Lung (tissue), 12 donors: Measurements from ENCODE around the gene TTC7B. TPM values are rescaled to one million over a fixed set of nuclear protein-coding genes. Genes with fewer than 3 reads are reported as not detected.

Experiments
- ATAC-seq: fragments of 200-7000 bp; cut with Tn5 transposase; one replicate; pipeline ENCODE4 v1.9.1; 2020; ENCODE audit warnings: moderate number of reproducible peaks; ENCODE audit not compliant: insufficient read depth, low FRiP score
- DNase-seq, 3 donors: peaks; one replicate each; pipeline ENCODE4 v3.0.0-alpha.2; 2013 to 2017
- H3K27ac ChIP-seq, 2 donors: one replicate each; pipeline ENCODE4 v1.5.1; 2013; ENCODE audit warnings: mild to moderate bottlenecking in 2 of 2, moderate library complexity in 2 of 2, control low read depth in 1 of 2, inconsistent platforms in 1 of 2, low read depth in 1 of 2, low read length in 1 of 2
- H3K27me3 ChIP-seq, 3 donors: one replicate each; pipeline ENCODE4 v1.5.1; 2013; ENCODE audit warnings: low read length in 2 of 3; ENCODE audit not compliant: control insufficient read depth in 3 of 3, insufficient read depth in 3 of 3
- H3K36me3 ChIP-seq, 4 donors: one replicate each; pipeline ENCODE4 v1.5.1; 2013; ENCODE audit warnings: low read length in 4 of 4, mild to moderate bottlenecking in 1 of 4, moderate library complexity in 1 of 4; ENCODE audit not compliant: control insufficient read depth in 4 of 4, insufficient read depth in 4 of 4
- H3K4me1 ChIP-seq, 5 donors: one replicate each; pipeline ENCODE4 v1.5.1; 2013; ENCODE audit warnings: low read length in 5 of 5, mild to moderate bottlenecking in 2 of 5, moderate library complexity in 1 of 5; ENCODE audit not compliant: control insufficient read depth in 5 of 5, insufficient read depth in 5 of 5
- H3K4me3 ChIP-seq: one replicate; pipeline ENCODE4 v1.5.1; 2013; ENCODE audit warnings: mild to moderate bottlenecking, control low read depth, moderate library complexity
- H3K9ac ChIP-seq, 2 donors: one replicate each; pipeline ENCODE4 v1.5.1; 2013; ENCODE audit warnings: low read length in 2 of 2, control low read depth in 1 of 2; ENCODE audit not compliant: insufficient read depth in 1 of 2
- H3K9me3 ChIP-seq, 4 donors: one replicate each; pipeline ENCODE4 v1.5.1; 2013; ENCODE audit warnings: low read length in 3 of 4, mild to moderate bottlenecking in 1 of 4, moderate library complexity in 1 of 4; ENCODE audit not compliant: control insufficient read depth in 4 of 4, insufficient read depth in 3 of 4
- WGBS, 2 donors: extraction: QIAGEN DNeasy Blood & Tissue Kit; methylation state at CpG; one replicate each; pipeline ENCODE4 v1.1.7; 2013; 5-methylcytosine and 5-hydroxymethylcytosine counted together
- polyA plus RNA-seq, 2 donors: library from polyadenylated mRNA; stranded (reverse); fragments of 200-250 nt; gene quantifications; one replicate each; pipeline ENCODE4 v1.2.1, GENCODE V29; 2013
- total RNA-seq, 2 donors: library from RNA; depleted of rRNA in 1 of 2; stranded (reverse); fragments of >200 nt in 1 of 2; gene quantifications; one replicate each; pipeline ENCODE4 v1.2.1, GENCODE V29; 2014 to 2021
- TF ChIP-seq, protein P1 (sequence below): IDR thresholded peaks from 2 replicates; pipeline ENCODE4 v1.5.1; 2012; ENCODE audit warnings: mild to moderate bottlenecking; ENCODE audit errors: control extremely low read depth, extremely low read depth
- donor health status: control.
- donor health status: control.
- donor health status: Bipolar disorder and iron deficiency.
- donor health status: healthy.
- donor health status: DM: yes; HTN: yes; CAD: no.

Gene TTC7B
- total and polyA plus RNA-seq, 4 donors: 11.0 to 39.6 (median 23.0) TPM

DNA sequence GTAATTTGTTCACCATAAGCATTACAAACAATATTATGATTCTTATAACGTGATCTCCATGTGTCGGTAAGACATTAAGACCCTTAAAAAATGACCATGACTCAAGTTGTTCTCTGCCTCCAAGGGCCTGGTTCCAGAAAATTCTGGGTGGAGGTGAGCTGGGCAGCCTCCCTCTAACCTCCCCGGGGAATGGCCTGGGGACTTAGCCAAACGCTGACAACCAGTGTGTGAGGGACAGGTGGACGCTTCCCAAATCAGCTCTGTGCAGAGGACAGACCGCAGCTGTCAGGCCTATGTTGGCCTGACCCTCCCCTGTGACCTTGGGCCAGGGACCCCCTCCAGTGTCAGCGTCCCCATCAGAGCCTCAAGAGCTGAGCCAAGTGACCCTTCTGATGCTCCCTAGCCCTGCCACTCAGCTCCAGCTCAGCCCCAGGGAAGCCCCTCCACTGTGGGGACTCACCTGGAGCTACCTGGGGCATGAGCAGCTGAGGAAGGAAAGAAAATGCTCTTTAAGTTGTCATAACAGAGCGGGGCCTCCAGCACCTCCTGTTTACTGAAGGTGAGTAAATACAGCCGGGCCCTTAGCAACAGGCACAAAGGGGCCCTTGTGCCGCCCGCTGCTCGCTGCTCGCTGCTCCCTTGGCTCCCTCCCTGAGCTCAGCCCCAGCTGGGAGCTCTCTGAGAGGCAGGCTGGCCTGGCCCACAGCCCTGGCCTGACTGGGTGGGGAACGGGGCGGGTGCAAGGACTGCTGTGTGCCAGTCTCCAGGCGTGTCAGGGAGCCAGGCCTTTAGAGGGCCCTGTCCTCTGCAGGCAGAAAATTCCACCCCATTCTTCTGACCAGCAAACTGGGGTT is 302.8 kb downstream of the TTC7B start:
- peak overlapping the region; percentile 60 to 77 for H3K9ac ChIP-seq
- H3K27ac ChIP-seq: peak overlapping the region in 1 of 2 donors; percentile 13
- H3K36me3 ChIP-seq: no peaks in the 10 kb centered on the region
- WGBS, 2 donors: 53 to 76% methylated on average over 16 of the region's 16 CpGs
- TF ChIP-seq, protein P1, sequence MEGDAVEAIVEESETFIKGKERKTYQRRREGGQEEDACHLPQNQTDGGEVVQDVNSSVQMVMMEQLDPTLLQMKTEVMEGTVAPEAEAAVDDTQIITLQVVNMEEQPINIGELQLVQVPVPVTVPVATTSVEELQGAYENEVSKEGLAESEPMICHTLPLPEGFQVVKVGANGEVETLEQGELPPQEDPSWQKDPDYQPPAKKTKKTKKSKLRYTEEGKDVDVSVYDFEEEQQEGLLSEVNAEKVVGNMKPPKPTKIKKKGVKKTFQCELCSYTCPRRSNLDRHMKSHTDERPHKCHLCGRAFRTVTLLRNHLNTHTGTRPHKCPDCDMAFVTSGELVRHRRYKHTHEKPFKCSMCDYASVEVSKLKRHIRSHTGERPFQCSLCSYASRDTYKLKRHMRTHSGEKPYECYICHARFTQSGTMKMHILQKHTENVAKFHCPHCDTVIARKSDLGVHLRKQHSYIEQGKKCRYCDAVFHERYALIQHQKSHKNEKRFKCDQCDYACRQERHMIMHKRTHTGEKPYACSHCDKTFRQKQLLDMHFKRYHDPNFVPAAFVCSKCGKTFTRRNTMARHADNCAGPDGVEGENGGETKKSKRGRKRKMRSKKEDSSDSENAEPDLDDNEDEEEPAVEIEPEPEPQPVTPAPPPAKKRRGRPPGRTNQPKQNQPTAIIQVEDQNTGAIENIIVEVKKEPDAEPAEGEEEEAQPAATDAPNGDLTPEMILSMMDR: no peak
- H3K4me1 ChIP-seq: peaks cover 0 to 66% (median 25%) of the 10 kb centered on the region in 5 donors
- peak; percentile 64 for ATAC-seq
- DNase-seq: peak; percentile 93 to 96 (median 96)
- no peaks in the 10 kb centered on the region for H3K27me3 ChIP-seq
- no peaks in the 10 kb centered on the region for H3K9me3 ChIP-seq
- H3K4me3 ChIP-seq: no peak overlapping the region

DNA sequence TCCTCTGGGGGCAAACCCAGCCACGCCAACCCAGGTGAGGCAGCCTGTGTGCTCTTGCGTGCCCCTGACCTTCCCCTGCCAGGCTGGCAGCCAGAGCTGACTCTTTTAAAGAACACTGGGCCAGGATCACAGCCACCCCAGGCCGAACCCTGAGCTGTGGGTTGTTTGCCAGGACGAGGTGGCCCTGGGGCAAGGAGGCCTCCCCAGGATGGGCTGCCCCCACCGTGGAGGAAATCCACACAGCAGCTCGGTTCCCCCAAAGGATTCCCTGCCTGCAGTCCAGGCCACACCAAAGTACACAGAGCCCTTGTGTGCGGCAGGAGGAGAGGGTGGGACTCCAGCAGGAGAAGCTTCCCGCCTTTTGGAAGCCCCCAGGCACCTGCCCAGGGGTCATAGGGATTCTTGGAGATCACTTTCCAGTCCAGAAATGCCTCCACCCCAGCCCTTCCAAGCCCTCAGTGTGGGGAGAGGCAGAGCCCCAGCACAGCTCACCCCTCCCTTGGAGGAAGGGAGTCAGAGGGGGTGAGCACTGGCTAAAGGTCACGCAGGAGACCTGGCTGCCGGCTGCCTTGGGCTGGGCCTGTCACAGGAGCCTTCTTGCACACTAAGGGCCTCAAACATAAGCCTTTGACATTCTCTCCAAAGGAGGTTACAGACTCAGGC is 303.8 kb downstream of the TTC7B start:
- Histone ChIP-seq H3K9me3 (no peaks in the 10 kb centered on the region), H3K4me3 (no peak overlapping the region), H3K27me3 (no peaks in the 10 kb centered on the region), H3K9ac (peak overlapping the region in 1 of 2 donors; percentile 25), H3K4me1 (peaks cover 0 to 56% (median 18%) of the 10 kb centered on the region in 5 donors), H3K36me3 (no peaks in the 10 kb centered on the region), H3K27ac (peak overlapping the region in 1 of 2 donors; percentile 26)
- ATAC-seq: no peak
- DNase-seq: no peak
- WGBS, 2 donors: 70 to 86% methylated on average over 10 of the region's 10 CpGs
- TF ChIP-seq, protein P1: no peak

DNA sequence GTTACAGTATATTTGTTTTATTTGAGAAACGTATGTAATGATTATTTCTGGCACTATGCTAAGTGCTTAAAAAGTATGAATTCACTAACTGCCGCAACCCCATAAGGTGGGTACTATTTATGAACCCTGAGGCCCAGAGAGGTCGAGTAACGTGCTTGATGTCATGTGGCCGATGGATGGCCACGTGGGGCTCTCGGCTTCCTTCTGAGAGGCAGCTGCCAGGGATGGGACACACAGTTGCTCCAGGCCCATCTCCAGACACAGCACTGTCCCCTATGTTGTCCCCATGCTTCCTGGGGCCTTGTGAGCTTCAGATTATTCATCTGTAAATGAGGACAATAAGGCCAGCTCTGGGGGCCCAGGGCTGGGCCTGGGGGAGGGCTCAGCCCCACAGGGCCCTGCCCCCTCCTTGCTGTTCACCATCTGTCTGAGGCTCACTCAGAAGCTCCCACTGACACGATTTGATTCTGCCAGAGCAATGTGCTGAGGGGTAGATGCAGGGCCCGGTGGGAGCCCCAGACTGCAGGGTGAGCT is 304.4 kb downstream of the TTC7B start:
- no peaks in the 10 kb centered on the region for H3K9me3 ChIP-seq
- DNase-seq (no peak), ATAC-seq (no peak)
- TF ChIP-seq, protein P1: no peak
- no peaks in the 10 kb centered on the region for H3K27me3 ChIP-seq
- no peak overlapping the region for H3K4me3 ChIP-seq
- no peak overlapping the region for H3K27ac ChIP-seq
- no peak overlapping the region for H3K9ac ChIP-seq
- 79 to 92% methylated on average over 9 of the region's 9 CpGs for WGBS, 2 donors
- H3K36me3 ChIP-seq: no peaks in the 10 kb centered on the region
- peaks cover 0 to 51% (median 18%) of the 10 kb centered on the region in 5 donors for H3K4me1 ChIP-seq
